A673 (cell line): ENCODE data around the gene PXDN. TPM values are rescaled to one million over a fixed set of nuclear protein-coding genes. Genes with fewer than 3 reads are reported as not detected.
"Not testable (repeated sequence)": the region's sequence is repeated elsewhere in the genome, so short reads cannot be mapped to it uniquely, and the experiment has no call there.

Experiments used
- BruUV-seq: library from RNA; stranded (reverse); fragments of 400-500 nt; replicated peaks from 2 replicates; lab custom pipeline; 2021; lab: Mats Ljungman, UMichigan
- CTCF ChIA-PET: fragments of 300-600 bp; sonication (Branson Sonifier 250); formaldehyde crosslinking; loops from one replicate; lab custom pipeline; 2022; ENCODE audit warnings: antibody characterized with exemption; lab: Charles Lee
- POLR2A ChIA-PET: fragments of 300-600 bp; sonication (Branson Sonifier 250); formaldehyde crosslinking; loops from one replicate; lab custom pipeline; 2022; ENCODE audit warnings: antibody characterized with exemption; ENCODE audit not compliant: low non-redundant PET; lab: Charles Lee
- DNase-seq: peaks from one replicate; pipeline ENCODE4 v3.0.0-alpha.2; 2015; ENCODE audit warnings: low spot score
- H3K27ac ChIP-seq: fragments of 200-600 bp; sonication (generic); 2 replicates; pipeline ENCODE4 v1.5.1; 2016; ENCODE audit warnings: mixed run types, low read depth, mild to moderate bottlenecking, mixed read lengths, antibody characterized with exemption, low read length; ENCODE audit not compliant: poor library complexity, severe bottlenecking
- H3K27me3 ChIP-seq: fragments of 200-600 bp; sonication (generic); replicated peaks from 2 replicates; pipeline ENCODE4 v1.6.1; 2017; ENCODE audit warnings: mixed run types, low read depth, mild to moderate bottlenecking, mixed read lengths, antibody characterized with exemption, low read length; ENCODE audit not compliant: insufficient read depth, poor library complexity
- H3K36me3 ChIP-seq: fragments of 200-600 bp; sonication (generic); 2 replicates; pipeline ENCODE4 v1.6.1; 2016; ENCODE audit warnings: mixed run types, mild to moderate bottlenecking, mixed read lengths, antibody characterized with exemption, low read length; ENCODE audit not compliant: insufficient read depth, poor library complexity, severe bottlenecking
- H3K4me1 ChIP-seq: fragments of 200-600 bp; sonication (generic); 2 replicates; pipeline ENCODE4 v1.6.1; 2017; ENCODE audit warnings: mixed run types, mild to moderate bottlenecking, mixed read lengths, antibody characterized with exemption, low read length; ENCODE audit not compliant: insufficient read depth, poor library complexity, severe bottlenecking
- H3K4me3 ChIP-seq: fragments of 200-600 bp; sonication (generic); 2 replicates; pipeline ENCODE4 v1.5.1; 2016; ENCODE audit warnings: low read depth, mixed run types, mild to moderate bottlenecking, mixed read lengths, low read length; ENCODE audit not compliant: poor library complexity, severe bottlenecking
- H3K9me3 ChIP-seq: fragments of 200-600 bp; sonication (generic); 2 replicates; pipeline ENCODE4 v1.6.1; 2016; ENCODE audit warnings: mixed run types, low read depth, mild to moderate bottlenecking, mixed read lengths, antibody characterized with exemption, low read length; ENCODE audit not compliant: poor library complexity, severe bottlenecking
- CTCF ChIP-seq: fragments of 300-800, 200-600 bp; sonication (generic); conservative IDR thresholded peaks from 2 replicates; pipeline ENCODE4 v1.5.1; 2017; ENCODE audit warnings: low read depth, mild to moderate bottlenecking, antibody characterized with exemption, low read length, moderate library complexity, mixed read lengths
- EZH2 ChIP-seq: fragments of 200-600 bp; sonication (generic); IDR thresholded peaks from 2 replicates; pipeline ENCODE4 v1.6.1; 2017; ENCODE audit warnings: borderline replicate concordance, low read depth, mild to moderate bottlenecking, mixed read lengths, antibody characterized with exemption, low read length; ENCODE audit not compliant: poor library complexity, severe bottlenecking
- intact Hi-C: fragments of 100-400 bp; cut with micrococcal nuclease; formaldehyde crosslinking; loops from one replicate; pipeline ENCODE4 v1.10.0; 2022; ENCODE audit not compliant: unreplicated experiment
- total RNA-seq: library from RNA; stranded (reverse); gene quantifications from 2 replicates; pipeline ENCODE4 v1.2.3, GENCODE V29; 2021

Gene PXDN
- total RNA-seq, 1 experiment from 2014 or later: 162 TPM

DNA sequence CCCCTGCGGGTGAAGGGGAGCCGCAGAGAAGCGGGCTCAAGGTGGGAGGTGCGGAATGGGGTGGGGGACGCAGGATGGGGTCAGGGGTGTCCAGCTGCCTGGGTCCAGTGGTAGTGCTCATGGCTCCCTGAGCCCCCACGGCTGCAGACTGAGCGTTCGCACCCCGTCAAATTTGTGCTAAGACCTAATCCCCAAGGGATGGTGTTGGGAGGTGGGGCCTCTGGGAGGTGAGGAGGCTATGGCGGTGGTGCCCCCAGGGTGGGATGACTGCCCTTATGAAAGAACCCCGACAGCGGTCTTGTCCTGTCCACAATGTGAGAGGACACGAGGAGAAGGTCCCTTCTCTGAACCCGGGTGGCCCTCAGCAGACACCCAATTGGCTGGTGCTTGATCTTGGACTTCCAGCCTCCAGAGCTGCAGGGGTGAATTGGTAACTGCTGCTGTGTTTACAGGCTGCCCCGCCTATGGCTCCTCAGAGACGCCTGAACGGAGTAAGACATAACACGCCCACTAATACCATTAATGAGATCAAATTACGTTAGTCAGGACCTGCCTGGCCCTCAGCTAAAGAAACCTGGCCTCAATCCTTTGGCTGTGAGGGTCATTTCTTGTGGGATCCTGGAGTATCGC, 42.6 kb downstream of the PXDN start:
- no TSS peak for BruUV-seq
- peaks cover 20% of the 10 kb centered on the region for H3K4me1 ChIP-seq
- no peak for TF ChIP-seq EZH2
- no peak for TF ChIP-seq CTCF
- peak; percentile 41 for DNase-seq
- H3K9me3 ChIP-seq: no peaks in the 10 kb centered on the region
- no peak overlapping the region for H3K27ac ChIP-seq
- no peaks in the 10 kb centered on the region for H3K27me3 ChIP-seq
- no peaks in the 10 kb centered on the region for H3K36me3 ChIP-seq
- ChIA-PET POLR2A (no interaction called here), CTCF (no interaction called here)
- intact Hi-C loops: no loop called here
- no peak overlapping the region for H3K4me3 ChIP-seq

- no TSS peak for BruUV-seq
- no peak overlapping the region for H3K4me3 ChIP-seq
- no peak overlapping the region for H3K27ac ChIP-seq
- peaks cover 20% of the 10 kb centered on the region for H3K4me1 ChIP-seq
- ChIA-PET CTCF (no interaction called here), POLR2A (no interaction called here)
- intact Hi-C loops: no loop called here
- no peak for DNase-seq
- TF ChIP-seq EZH2 (no peak), CTCF (no peak)
- H3K27me3 ChIP-seq: no peaks in the 10 kb centered on the region
- no peaks in the 10 kb centered on the region for H3K9me3 ChIP-seq
- no peaks in the 10 kb centered on the region for H3K36me3 ChIP-seq
Measured at GRCh38 chr2:1701020-1701419, 43.3 kb downstream of the PXDN start.

- DNase-seq, H3K4me3 ChIP-seq, CTCF ChIA-PET, H3K36me3 ChIP-seq, H3K27ac ChIP-seq, intact Hi-C loops, BruUV-seq, H3K9me3 ChIP-seq, POLR2A ChIA-PET, H3K27me3 ChIP-seq: not testable (repeated sequence)
- peaks cover 20% of the 10 kb centered on the region for H3K4me1 ChIP-seq
Measured at GRCh38 chr2:1700427-1700826, 43.9 kb downstream of the PXDN start.
